Measurements from ENCODE around the gene MICAL3.

DNA sequence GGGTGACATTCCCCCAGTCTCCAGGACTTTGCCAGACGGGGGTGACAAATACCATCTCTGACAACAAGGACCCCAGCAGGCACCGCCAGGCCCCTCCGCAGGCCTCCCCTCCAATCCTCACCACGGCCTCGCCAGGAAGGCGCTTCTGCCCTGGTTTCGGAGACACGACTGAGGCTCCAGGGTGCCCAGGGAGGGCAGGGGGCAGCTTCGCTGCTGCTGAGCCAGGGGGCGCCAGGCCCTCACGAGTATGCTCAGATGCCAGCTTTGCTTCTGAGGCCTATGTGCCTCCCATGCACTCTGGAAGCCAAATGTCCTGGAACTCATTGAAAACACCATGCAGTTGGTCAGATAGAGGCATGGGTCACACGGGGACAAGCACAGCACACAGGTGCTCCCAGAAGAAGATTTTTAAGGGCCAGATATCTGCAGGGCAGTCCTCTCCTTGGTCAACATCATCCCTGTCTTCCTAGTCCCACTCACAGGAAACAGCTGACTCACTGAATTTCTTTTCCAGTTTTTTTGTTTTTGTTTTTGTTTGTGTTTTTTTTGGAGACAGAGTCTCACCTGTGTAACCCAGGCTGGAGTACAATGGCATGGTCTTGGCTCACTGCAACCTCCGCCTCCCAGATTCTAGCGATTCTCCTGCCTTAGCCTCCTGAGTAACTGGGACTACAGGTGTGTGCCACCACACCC, 270.0 kb downstream of the MICAL3 start:
- TF ChIP-seq EZH2 (IDR thresholded peaks at IDR 0.05) (no peak), POLR2AphosphoS5 (IDR thresholded peaks at IDR 0.05; ENCODE audit: borderline replicate concordance, low read depth, low read length) (no peak)
